M059J (cell line): ENCODE results near the gene MRPS22. TPM values are rescaled to one million over a fixed set of nuclear protein-coding genes. Genes with fewer than 3 reads are reported as not detected.
"Not testable (repeated sequence)": the region's sequence is repeated elsewhere in the genome, so short reads cannot be mapped to it uniquely, and the experiment has no call there.

Experiments
- DNase-seq: peaks from one replicate; pipeline ENCODE4 v3.0.0-alpha.2; 2012; ENCODE audit warnings: low read depth
- total RNA-seq: library from RNA; depleted of rRNA; stranded (reverse); fragments of >200 nt; shearing (Covaris generic); gene quantifications from 2 replicates; pipeline ENCODE4 v1.2.3, GENCODE V29; 2014; rRNA removed

The MRPS22 gene
- total RNA-seq, 1 experiment from 2014 or later, result 191 TPM

DNA sequence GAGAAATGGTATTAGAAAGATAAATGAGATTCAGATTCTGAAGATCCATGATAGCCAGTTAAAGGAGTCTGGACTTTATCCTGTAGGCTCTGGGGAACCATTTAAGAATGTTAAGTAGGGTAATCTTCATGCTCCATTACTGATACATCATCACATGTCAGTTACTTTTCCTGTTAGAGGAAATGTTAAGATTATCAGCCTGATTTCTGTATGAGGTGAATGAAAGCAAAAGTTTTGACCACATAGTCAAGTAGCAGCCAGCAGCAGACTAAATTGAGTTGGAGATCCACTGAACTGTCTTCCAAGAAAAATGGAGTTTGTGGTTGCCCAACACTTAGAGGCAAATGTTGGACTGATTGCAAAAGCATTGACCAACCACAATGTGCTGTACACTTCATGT lies 50.3 kb downstream of the MRPS22 start:
- DNase-seq, result no peak

DNA sequence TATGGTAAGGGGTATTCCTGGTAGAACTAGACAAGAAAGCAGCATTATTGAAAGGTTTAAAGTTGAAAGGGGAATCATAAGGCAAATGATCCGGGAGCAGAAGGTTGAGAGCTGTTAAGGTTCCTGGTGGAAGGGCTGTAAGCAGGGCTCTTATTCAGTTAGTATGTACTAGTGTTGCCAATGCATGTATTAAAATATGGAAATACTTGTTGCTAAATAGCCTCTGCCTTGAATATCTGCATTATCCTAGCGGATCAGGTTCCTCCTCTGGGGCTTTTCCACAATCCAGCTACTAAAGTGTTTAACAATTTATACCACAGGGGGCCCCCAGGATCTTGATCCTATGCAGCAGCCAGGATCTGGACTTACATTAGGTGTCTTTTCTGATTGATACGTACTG lies 52.9 kb downstream of the MRPS22 start:
- no peak for DNase-seq

DNA sequence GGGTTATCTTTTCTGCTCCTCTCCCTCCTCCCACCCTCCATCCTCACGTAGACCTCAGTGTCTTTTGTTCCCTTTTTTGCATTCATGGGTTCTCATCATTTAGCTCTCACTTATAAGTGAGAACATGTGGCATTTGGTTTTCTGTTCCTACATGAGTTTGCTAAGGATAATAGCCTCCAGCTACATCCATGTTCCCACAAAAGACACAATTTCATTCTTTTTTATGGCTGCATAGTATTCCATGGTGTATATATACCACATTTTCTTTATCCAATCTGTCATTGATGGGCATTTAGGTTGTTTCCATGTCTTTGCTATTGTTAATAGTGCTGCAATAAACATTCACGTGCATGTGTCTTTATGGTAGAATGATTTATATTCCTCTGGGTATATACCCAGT lies 57.3 kb downstream of the MRPS22 start:
- not testable (repeated sequence) for DNase-seq

Other genes starting within 250 kb of the MRPS22 start
- gene COPB2, start 45.6 kb downstream of the MRPS22 start, total RNA-seq, result 246 and 350 TPM in 2 replicates
- gene RBP2, start 132.5 kb downstream of the MRPS22 start, total RNA-seq, result not detected in 2 replicates
- 24.4 and 28.6 TPM in 2 replicates for gene RBP1, start 195.7 kb downstream of the MRPS22 start, total RNA-seq